CD4-positive, alpha-beta memory T cell (primary cell): ENCODE results near the gene IFIT3. TPM values are rescaled to one million over a fixed set of nuclear protein-coding genes. Genes with fewer than 3 reads are reported as not detected.
"Not testable (repeated sequence)": the region's sequence is repeated elsewhere in the genome, so short reads cannot be mapped to it uniquely, and the experiment has no call there.

Source experiments
- CTCF ChIA-PET: fragments of 350-600 bp; sonication (Branson Sonifier 250); formaldehyde crosslinking; loops from one replicate; lab custom pipeline; 2021; ENCODE audit warnings: inconsistent platforms; ENCODE audit not compliant: partially characterized antibody; lab: Charles Lee
- POLR2A ChIA-PET: fragments of 350-600 bp; sonication (Branson Sonifier 250); formaldehyde crosslinking; loops from one replicate; lab custom pipeline; 2021; ENCODE audit not compliant: partially characterized antibody; lab: Charles Lee
- DNase-seq, 5 donors: peaks; one replicate each; pipeline versions ENCODE4 v3.0.0 to v3.0.0-alpha.2; 2020 to 2022; ENCODE audit warnings: mixed read lengths in 1 of 5
- H3K27ac ChIP-seq: one replicate; pipeline ENCODE4 v1.7.0; 2013; ENCODE audit warnings: low read depth, low read length
- H3K27me3 ChIP-seq: 2 replicates; pipeline ENCODE4 v1.7.0; 2013; ENCODE audit warnings: mild to moderate bottlenecking, low read length, moderate library complexity; ENCODE audit not compliant: insufficient read depth
- H3K36me3 ChIP-seq: 2 replicates; pipeline ENCODE4 v1.7.0; 2013; ENCODE audit warnings: mild to moderate bottlenecking, low read length, moderate library complexity; ENCODE audit not compliant: insufficient read depth
- H3K4me1 ChIP-seq: 2 replicates; pipeline ENCODE4 v1.7.0; 2013; ENCODE audit warnings: mild to moderate bottlenecking, low read length, moderate library complexity; ENCODE audit not compliant: insufficient read depth
- H3K4me3 ChIP-seq, 2 donors: one replicate each; pipeline ENCODE4 v1.7.0; 2013; ENCODE audit warnings: low read length in 2 of 2, mild to moderate bottlenecking in 1 of 2
- H3K9me3 ChIP-seq, 2 donors: one replicate each; pipeline ENCODE4 v1.7.0; 2013; ENCODE audit warnings: low read length in 2 of 2, control low read depth in 1 of 2; ENCODE audit not compliant: control insufficient read depth in 1 of 2
- H3K27ac Mint-ChIP-seq, 7 donors: one replicate each; pipeline ENCODE4 v1.8.0; 2020 to 2021; ENCODE audit warnings: mixed read lengths in 7 of 7, mild to moderate bottlenecking in 6 of 7, inconsistent platforms in 3 of 7, moderate library complexity in 3 of 7
- H3K27me3 Mint-ChIP-seq, 2 donors: one replicate each; pipeline ENCODE4 v1.8.0; 2020 to 2021; ENCODE audit warnings: mixed read lengths in 2 of 2
- H3K36me3 Mint-ChIP-seq, 2 donors: one replicate each; pipeline ENCODE4 v1.8.0; 2020 to 2021; ENCODE audit warnings: mixed read lengths in 2 of 2, inconsistent platforms in 1 of 2, mild to moderate bottlenecking in 1 of 2
- H3K4me1 Mint-ChIP-seq, 4 donors: one replicate each; pipeline ENCODE4 v1.8.0; 2020 to 2021; ENCODE audit warnings: mixed read lengths in 4 of 4, mild to moderate bottlenecking in 1 of 4
- H3K4me3 Mint-ChIP-seq, 8 donors: one replicate each; pipeline ENCODE4 v1.8.0; 2020 to 2021; ENCODE audit warnings: mixed read lengths in 8 of 8, mild to moderate bottlenecking in 7 of 8, moderate library complexity in 6 of 8, inconsistent platforms in 3 of 8
- H3K9me3 Mint-ChIP-seq, 8 donors: one replicate each; pipeline ENCODE4 v1.8.0; 2020 to 2021; ENCODE audit warnings: mixed read lengths in 8 of 8, mild to moderate bottlenecking in 5 of 8, inconsistent platforms in 3 of 8, moderate library complexity in 1 of 8
- intact Hi-C: fragments of 100-400 bp; cut with micrococcal nuclease; formaldehyde crosslinking; loops from one replicate; pipeline ENCODE4 v1.15.1; 2023
- polyA plus RNA-seq, 2 donors: library from polyadenylated mRNA; unstranded; fragments of 300-500 nt; fragmentation: Illumina TruSeq; gene quantifications; one replicate each; pipeline ENCODE4 v1.2.3, GENCODE V29; 2021
- total RNA-seq, 2 experiments: library from RNA; stranded (reverse); gene quantifications; one replicate each; pipeline ENCODE4 v1.2.3, GENCODE V29; 2021

Gene IFIT3
- total and polyA plus RNA-seq, 4 experiments from 2014 or later, result 3.1 to 10.4 (median 4.2) TPM

- ChIA-PET CTCF (no interaction called here), POLR2A (no interaction called here)
- Histone ChIP-seq H3K36me3 (no peaks in the 10 kb centered on the region), H3K27ac (no peak overlapping the region), H3K27me3 (no peaks in the 10 kb centered on the region), H3K4me1 (no peaks in the 10 kb centered on the region), H3K9me3 (no peaks in the 10 kb centered on the region), H3K4me3 (no peak overlapping the region)
- Mint-ChIP-seq H3K4me1 (peaks cover 0 to 3% (median 0%) of the 10 kb centered on the region in 4 donors), H3K36me3 (no peaks in the 10 kb centered on the region), H3K9me3 (no peaks in the 10 kb centered on the region), H3K27ac (no peak overlapping the region), H3K27me3 (no peaks in the 10 kb centered on the region), H3K4me3 (no peak overlapping the region)
- no peak for DNase-seq
- intact Hi-C loops, result no loop called here
Measured at GRCh38 chr10:89283025-89283935, 44.5 kb upstream of the IFIT3 start.

- Histone ChIP-seq H3K27ac (no peak overlapping the region), H3K36me3 (no peaks in the 10 kb centered on the region), H3K9me3 (no peaks in the 10 kb centered on the region), H3K4me3 (no peak overlapping the region), H3K4me1 (no peaks in the 10 kb centered on the region), H3K27me3 (no peaks in the 10 kb centered on the region)
- DNase-seq, result no peak
- intact Hi-C loops, result no loop called here
- ChIA-PET CTCF (no interaction called here), POLR2A (no interaction called here)
- no peaks in the 10 kb centered on the region for H3K27me3 Mint-ChIP-seq
- H3K9me3 Mint-ChIP-seq, result no peaks in the 10 kb centered on the region
- H3K4me1 Mint-ChIP-seq, result peaks cover 0 to 3% (median 0%) of the 10 kb centered on the region in 4 donors
- no peak overlapping the region for H3K27ac Mint-ChIP-seq
- H3K36me3 Mint-ChIP-seq, result no peaks in the 10 kb centered on the region
- H3K4me3 Mint-ChIP-seq, result no peak overlapping the region
Measured at GRCh38 chr10:89283936-89284475, 43.8 kb upstream of the IFIT3 start.

- H3K36me3 ChIP-seq, H3K27ac ChIP-seq, H3K9me3 Mint-ChIP-seq, DNase-seq, H3K4me3 Mint-ChIP-seq, H3K4me1 ChIP-seq, CTCF ChIA-PET, H3K4me1 Mint-ChIP-seq, H3K27me3 ChIP-seq, H3K27me3 Mint-ChIP-seq, intact Hi-C loops, H3K9me3 ChIP-seq, H3K36me3 Mint-ChIP-seq, H3K4me3 ChIP-seq: not testable (repeated sequence)
- H3K27ac Mint-ChIP-seq, result peak overlapping the region in 1 of 7 donors; percentile 8
- POLR2A ChIA-PET, result interaction anchor here (0.8 kb wide), 1 partner anchor 16 kb away, joined by 3 read pairs; no protein-coding TSS in a partner anchor
Measured at GRCh38 chr10:89284711-89285110, 43.1 kb upstream of the IFIT3 start.

GRCh38 chr10:89285303-89285702 is 42.5 kb upstream of the IFIT3 start:
- H3K9me3 ChIP-seq, H3K36me3 ChIP-seq, CTCF ChIA-PET, H3K36me3 Mint-ChIP-seq, intact Hi-C loops, H3K4me1 Mint-ChIP-seq, H3K4me3 Mint-ChIP-seq, H3K9me3 Mint-ChIP-seq, H3K27me3 Mint-ChIP-seq, H3K27ac ChIP-seq, DNase-seq, H3K4me1 ChIP-seq, H3K27me3 ChIP-seq, H3K4me3 ChIP-seq: not testable (repeated sequence)
- H3K27ac Mint-ChIP-seq, result peak overlapping the region in 1 of 7 donors; percentile 8
- POLR2A ChIA-PET, result interaction anchor here (0.8 kb wide), 1 partner anchor 16 kb away, joined by 3 read pairs; no protein-coding TSS in a partner anchor

- H3K36me3 Mint-ChIP-seq, result peaks cover 1 to 8% of the 10 kb centered on the region in 2 donors
- peaks cover 0 to 7% (median 2%) of the 10 kb centered on the region in 4 donors for H3K4me1 Mint-ChIP-seq
- ChIA-PET CTCF (interaction anchor here (0.7 to 1.6 kb wide), 6 partner anchors 52 to 268 kb away, joined by 3 to 5 read pairs (median 3); partner anchors contain the start of gene IFIT1), POLR2A (interaction anchor here (0.7 kb wide), 1 partner anchor 120 kb away, joined by 3 read pairs; the partner anchor contains the start of gene IFIT5)
- Histone ChIP-seq H3K4me1 (no peaks in the 10 kb centered on the region), H3K4me3 (no peak overlapping the region), H3K36me3 (no peaks in the 10 kb centered on the region), H3K27me3 (no peaks in the 10 kb centered on the region), H3K27ac (no peak overlapping the region), H3K9me3 (no peaks in the 10 kb centered on the region)
- no peak for DNase-seq
- peak overlapping the region in 1 of 8 donors; percentile 55 for H3K4me3 Mint-ChIP-seq
- no peaks in the 10 kb centered on the region for H3K27me3 Mint-ChIP-seq
- H3K27ac Mint-ChIP-seq, result peak overlapping the region in 1 of 7 donors; percentile 8
- peaks cover 0 to 15% (median 9%) of the 10 kb centered on the region in 8 donors for H3K9me3 Mint-ChIP-seq
- intact Hi-C loops, result no loop called here
Measured at GRCh38 chr10:89294721-89295239, 33.0 kb upstream of the IFIT3 start.

- H3K36me3 Mint-ChIP-seq, result peaks cover 1 to 8% of the 10 kb centered on the region in 2 donors
- H3K27me3 ChIP-seq, result no peaks in the 10 kb centered on the region
- no peaks in the 10 kb centered on the region for H3K9me3 ChIP-seq
- no peak for DNase-seq
- H3K4me1 ChIP-seq, result peaks cover under 1% of the 10 kb centered on the region
- no peaks in the 10 kb centered on the region for H3K36me3 ChIP-seq
- CTCF ChIA-PET, result interaction anchor here (1.2 kb wide), 1 partner anchor 267 kb away, joined by 3 read pairs; no protein-coding TSS in a partner anchor
- peaks cover 0 to 15% (median 9%) of the 10 kb centered on the region in 8 donors for H3K9me3 Mint-ChIP-seq
- peaks cover 0 to 7% (median 2%) of the 10 kb centered on the region in 4 donors for H3K4me1 Mint-ChIP-seq
- intact Hi-C loops, result no loop called here
- POLR2A ChIA-PET, result interaction anchor here (0.7 kb wide), 1 partner anchor 119 kb away, joined by 3 read pairs; the partner anchor contains the start of gene IFIT5
- no peak overlapping the region for H3K27ac ChIP-seq
- peak overlapping the region in 1 of 7 donors; percentile 6 for H3K27ac Mint-ChIP-seq
- no peak overlapping the region for H3K4me3 Mint-ChIP-seq
- H3K4me3 ChIP-seq, result no peak overlapping the region
- no peaks in the 10 kb centered on the region for H3K27me3 Mint-ChIP-seq
Measured at GRCh38 chr10:89295597-89295996, 32.2 kb upstream of the IFIT3 start.

- no peaks in the 10 kb centered on the region for H3K9me3 ChIP-seq
- no peaks in the 10 kb centered on the region for H3K27me3 ChIP-seq
- H3K4me3 ChIP-seq, result no peak overlapping the region
- Mint-ChIP-seq H3K4me3 (no peak overlapping the region), H3K36me3 (peaks cover 4 to 8% of the 10 kb centered on the region in 2 donors), H3K9me3 (peaks cover 0 to 15% (median 9%) of the 10 kb centered on the region in 8 donors), H3K27me3 (no peaks in the 10 kb centered on the region), H3K27ac (peak overlapping the region in 1 of 7 donors; percentile 31), H3K4me1 (peaks cover 5 to 12% (median 7%) of the 10 kb centered on the region in 4 donors)
- no peak for DNase-seq
- no peaks in the 10 kb centered on the region for H3K36me3 ChIP-seq
- POLR2A ChIA-PET, result no interaction called here
- no peak overlapping the region for H3K27ac ChIP-seq
- intact Hi-C loops, result no loop called here
- CTCF ChIA-PET, result no interaction called here
- peaks cover 7% of the 10 kb centered on the region for H3K4me1 ChIP-seq
Measured at GRCh38 chr10:89296220-89296648, 31.6 kb upstream of the IFIT3 start.
